Neural progenitor cell (in vitro differentiated cells): ENCODE results near the gene C4orf50. TPM values are rescaled to one million over a fixed set of nuclear protein-coding genes. Genes with fewer than 3 reads are reported as not detected.

Experiments
- DNase-seq: peaks from one replicate; pipeline ENCODE4 v3.0.0-alpha.2; 2016; ENCODE audit warnings: low spot score
- H2AFZ ChIP-seq: fragments of 200-600 bp; sonication (generic); replicated peaks from 2 replicates; pipeline ENCODE4 v1.6.1; 2016; ENCODE audit warnings: antibody characterized with exemption
- H3F3A ChIP-seq: fragments of 200-600 bp; sonication (generic); 2 replicates; pipeline ENCODE4 v1.6.1; 2016; ENCODE audit warnings: antibody characterized with exemption, low read depth
- H3K27ac ChIP-seq: fragments of 200-600 bp; sonication (generic); 2 replicates; pipeline ENCODE4 v1.5.1; 2016; ENCODE audit warnings: mild to moderate bottlenecking
- H3K27me3 ChIP-seq: fragments of 200-600 bp; sonication (generic); 2 replicates; pipeline ENCODE4 v1.6.1; 2016; ENCODE audit warnings: mild to moderate bottlenecking, moderate library complexity
- H3K36me3 ChIP-seq: fragments of 200-600 bp; sonication (generic); 2 replicates; pipeline ENCODE4 v1.5.1; 2016
- H3K4me1 ChIP-seq: fragments of 200-600 bp; sonication (generic); 2 replicates; pipeline ENCODE4 v1.6.1; 2016; ENCODE audit warnings: mixed run types
- H3K4me2 ChIP-seq: fragments of 200-600 bp; sonication (generic); 2 replicates; pipeline ENCODE4 v1.6.1; 2016
- H3K4me3 ChIP-seq: fragments of 200-600 bp; sonication (generic); 2 replicates; pipeline ENCODE4 v1.5.1; 2016
- H3K79me2 ChIP-seq: fragments of 200-600 bp; sonication (generic); 2 replicates; pipeline ENCODE4 v1.6.1; 2016; ENCODE audit warnings: low read depth
- H3K9ac ChIP-seq: fragments of 200-600 bp; sonication (generic); 2 replicates; pipeline ENCODE4 v1.6.1; 2016
- H3K9me3 ChIP-seq: fragments of 200-600 bp; sonication (generic); 2 replicates; pipeline ENCODE4 v1.5.1; 2016; ENCODE audit warnings: low read depth
- H4K20me1 ChIP-seq: fragments of 200-600 bp; sonication (generic); 2 replicates; pipeline ENCODE4 v1.6.1; 2016; ENCODE audit warnings: low read depth
- H3K27ac Mint-ChIP-seq: 3 replicates; pipeline ENCODE4 v1.8.0; 2021; ENCODE audit warnings: mixed read lengths
- H3K27me3 Mint-ChIP-seq: 2 replicates; pipeline ENCODE4 v1.8.0; 2022; ENCODE audit warnings: low read depth, mild to moderate bottlenecking, inconsistent platforms, moderate library complexity, mixed read lengths; ENCODE audit not compliant: insufficient read depth
- H3K36me3 Mint-ChIP-seq: 3 replicates; pipeline ENCODE4 v1.8.0; 2021; ENCODE audit warnings: mixed read lengths
- H3K4me1 Mint-ChIP-seq: 3 replicates; pipeline ENCODE4 v1.8.0; 2021; ENCODE audit warnings: mixed read lengths
- H3K4me3 Mint-ChIP-seq: 3 replicates; pipeline ENCODE4 v1.8.0; 2021; ENCODE audit warnings: mild to moderate bottlenecking, moderate library complexity, mixed read lengths
- H3K9me3 Mint-ChIP-seq: 3 replicates; pipeline ENCODE4 v1.8.0; 2020; ENCODE audit warnings: mixed read lengths
- EZH2 ChIP-seq: fragments of 200-600 bp; sonication (generic); IDR thresholded peaks from 2 replicates; pipeline ENCODE4 v1.6.1; 2017; ENCODE audit warnings: antibody characterized with exemption, mild to moderate bottlenecking, moderate library complexity
- EZH2phosphoT487 ChIP-seq: fragments of 200-600 bp; sonication (generic); IDR thresholded peaks from 2 replicates; pipeline ENCODE4 v1.6.1; 2017; ENCODE audit warnings: antibody characterized with exemption
- total RNA-seq: library from RNA; depleted of rRNA; stranded (reverse); fragments of >200 nt; gene quantifications from 2 replicates; pipeline ENCODE4 v1.2.3, GENCODE V29; 2015; ENCODE audit warnings: low replicate concordance
- TF ChIP-seq, protein P1 (sequence below): fragments of 200-600 bp; sonication (generic); IDR thresholded peaks from 2 replicates; pipeline ENCODE4 v1.5.1; 2017; ENCODE audit warnings: antibody characterized with exemption, mild to moderate bottlenecking

The C4orf50 gene
- total RNA-seq: 0.09 and 0.32 TPM in 2 replicates

DNA sequence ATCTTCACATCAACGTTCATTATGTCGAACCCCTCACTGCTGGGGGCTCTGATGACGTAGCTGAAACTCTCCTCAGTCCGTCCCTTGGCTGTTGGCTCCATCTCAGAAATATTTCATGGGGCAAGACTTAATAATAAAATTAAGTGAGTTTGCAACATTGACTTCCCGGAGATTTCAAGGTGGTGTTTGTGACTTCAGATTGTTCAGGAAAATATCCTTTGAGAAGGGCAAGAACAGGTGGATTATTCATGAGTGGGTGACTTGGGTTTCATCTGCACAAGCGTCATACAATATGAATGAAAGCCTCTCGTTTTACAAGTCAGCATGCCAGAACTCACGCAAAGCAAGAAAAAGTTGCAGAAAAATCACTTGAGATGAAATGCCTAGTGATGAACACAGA lies at the start of gene C4orf50:
Gene C4orf50, minus strand, starts transcription at position 101 of the 400 bp plus-strand sequence.
- no peaks in the 10 kb centered on the region for H3K79me2 ChIP-seq
- peak within 1 kb of the TSS; percentile 89 for H2AFZ ChIP-seq
- TF ChIP-seq, protein P1, sequence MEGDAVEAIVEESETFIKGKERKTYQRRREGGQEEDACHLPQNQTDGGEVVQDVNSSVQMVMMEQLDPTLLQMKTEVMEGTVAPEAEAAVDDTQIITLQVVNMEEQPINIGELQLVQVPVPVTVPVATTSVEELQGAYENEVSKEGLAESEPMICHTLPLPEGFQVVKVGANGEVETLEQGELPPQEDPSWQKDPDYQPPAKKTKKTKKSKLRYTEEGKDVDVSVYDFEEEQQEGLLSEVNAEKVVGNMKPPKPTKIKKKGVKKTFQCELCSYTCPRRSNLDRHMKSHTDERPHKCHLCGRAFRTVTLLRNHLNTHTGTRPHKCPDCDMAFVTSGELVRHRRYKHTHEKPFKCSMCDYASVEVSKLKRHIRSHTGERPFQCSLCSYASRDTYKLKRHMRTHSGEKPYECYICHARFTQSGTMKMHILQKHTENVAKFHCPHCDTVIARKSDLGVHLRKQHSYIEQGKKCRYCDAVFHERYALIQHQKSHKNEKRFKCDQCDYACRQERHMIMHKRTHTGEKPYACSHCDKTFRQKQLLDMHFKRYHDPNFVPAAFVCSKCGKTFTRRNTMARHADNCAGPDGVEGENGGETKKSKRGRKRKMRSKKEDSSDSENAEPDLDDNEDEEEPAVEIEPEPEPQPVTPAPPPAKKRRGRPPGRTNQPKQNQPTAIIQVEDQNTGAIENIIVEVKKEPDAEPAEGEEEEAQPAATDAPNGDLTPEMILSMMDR: no peak
- no peak for TF ChIP-seq EZH2
- no peak for TF ChIP-seq EZH2phosphoT487
- no peak within 1 kb of the TSS for H3K9ac ChIP-seq
- H3K27ac Mint-ChIP-seq: no peak within 1 kb of the TSS
- no peaks in the 10 kb centered on the region for H3K9me3 ChIP-seq
- H3K4me3 ChIP-seq: no peak within 1 kb of the TSS
- peaks cover 15% of the 10 kb centered on the region for H3K27me3 Mint-ChIP-seq
- H3K27ac ChIP-seq: no peak within 1 kb of the TSS
- no peaks in the 10 kb centered on the region for H4K20me1 ChIP-seq
- H3K36me3 Mint-ChIP-seq: no peaks in the 10 kb centered on the region
- no peaks in the 10 kb centered on the region for H3K9me3 Mint-ChIP-seq
- no peaks in the 10 kb centered on the region for H3K36me3 ChIP-seq
- peak within 1 kb of the TSS; percentile 48 for H3K4me2 ChIP-seq
- H3K4me1 Mint-ChIP-seq: peaks cover 22% of the 10 kb centered on the region
- DNase-seq: no peak
- H3F3A ChIP-seq: no peaks in the 10 kb centered on the region
- no peaks in the 10 kb centered on the region for H3K27me3 ChIP-seq
- H3K4me1 ChIP-seq: peaks cover 4% of the 10 kb centered on the region
- H3K4me3 Mint-ChIP-seq: no peak within 1 kb of the TSS

GRCh38 chr4:6065934-6066590 lies 47.8 kb upstream of the C4orf50 start:
- no peak for TF ChIP-seq EZH2
- TF ChIP-seq, protein P1: no peak
- no peak for TF ChIP-seq EZH2phosphoT487
- Histone ChIP-seq H2AFZ (no peak overlapping the region), H3K9me3 (no peaks in the 10 kb centered on the region), H3K4me1 (no peaks in the 10 kb centered on the region), H3K79me2 (no peaks in the 10 kb centered on the region), H3F3A (no peaks in the 10 kb centered on the region), H4K20me1 (no peaks in the 10 kb centered on the region), H3K4me2 (no peak overlapping the region), H3K4me3 (no peak overlapping the region), H3K36me3 (no peaks in the 10 kb centered on the region), H3K27ac (no peak overlapping the region), H3K27me3 (no peaks in the 10 kb centered on the region), H3K9ac (no peak overlapping the region)
- H3K4me3 Mint-ChIP-seq: no peak overlapping the region
- H3K36me3 Mint-ChIP-seq: no peaks in the 10 kb centered on the region
- H3K27ac Mint-ChIP-seq: no peak overlapping the region
- no peak for DNase-seq
- peaks cover 2% of the 10 kb centered on the region for H3K9me3 Mint-ChIP-seq
- peaks cover 4% of the 10 kb centered on the region for H3K4me1 Mint-ChIP-seq
- peaks cover 9% of the 10 kb centered on the region for H3K27me3 Mint-ChIP-seq

DNA sequence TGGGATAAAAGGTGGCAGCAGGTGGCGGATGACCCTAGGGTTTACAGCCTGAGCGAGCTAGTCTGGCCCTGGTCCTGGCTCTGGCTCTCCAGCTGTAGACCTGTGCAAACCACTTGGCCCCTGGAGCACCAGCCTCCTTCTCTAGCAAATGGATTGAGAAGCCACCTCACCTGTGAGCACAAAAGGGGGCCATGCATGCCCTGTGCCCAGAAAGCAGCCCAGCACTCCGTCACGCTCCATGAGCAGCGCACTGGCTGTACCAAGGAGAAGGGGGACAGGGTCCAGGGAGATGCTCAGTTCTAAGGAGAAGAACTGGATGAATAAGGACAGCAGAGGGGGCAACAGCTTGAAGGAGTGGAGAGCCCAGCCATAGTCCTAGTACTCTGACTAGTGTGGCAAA lies 46.9 kb upstream of the C4orf50 start:
- no peak overlapping the region for H3K27ac Mint-ChIP-seq
- no peak overlapping the region for H3K4me3 Mint-ChIP-seq
- TF ChIP-seq, protein P1: no peak
- TF ChIP-seq EZH2 (no peak), EZH2phosphoT487 (no peak)
- Histone ChIP-seq H3K79me2 (no peaks in the 10 kb centered on the region), H3K27me3 (no peaks in the 10 kb centered on the region), H3F3A (no peaks in the 10 kb centered on the region), H3K9ac (no peak overlapping the region), H2AFZ (no peak overlapping the region), H3K36me3 (no peaks in the 10 kb centered on the region), H4K20me1 (no peaks in the 10 kb centered on the region), H3K4me1 (no peaks in the 10 kb centered on the region), H3K4me2 (no peak overlapping the region), H3K27ac (no peak overlapping the region), H3K9me3 (no peaks in the 10 kb centered on the region), H3K4me3 (no peak overlapping the region)
- DNase-seq: no peak
- H3K27me3 Mint-ChIP-seq: peaks cover 9% of the 10 kb centered on the region
- peaks cover 9% of the 10 kb centered on the region for H3K9me3 Mint-ChIP-seq
- H3K4me1 Mint-ChIP-seq: no peaks in the 10 kb centered on the region
- H3K36me3 Mint-ChIP-seq: no peaks in the 10 kb centered on the region
